ENCODE data around the gene WDR82. TPM values are rescaled to one million over a fixed set of nuclear protein-coding genes. Genes with fewer than 3 reads are reported as not detected.

The WDR82 gene, protein sequence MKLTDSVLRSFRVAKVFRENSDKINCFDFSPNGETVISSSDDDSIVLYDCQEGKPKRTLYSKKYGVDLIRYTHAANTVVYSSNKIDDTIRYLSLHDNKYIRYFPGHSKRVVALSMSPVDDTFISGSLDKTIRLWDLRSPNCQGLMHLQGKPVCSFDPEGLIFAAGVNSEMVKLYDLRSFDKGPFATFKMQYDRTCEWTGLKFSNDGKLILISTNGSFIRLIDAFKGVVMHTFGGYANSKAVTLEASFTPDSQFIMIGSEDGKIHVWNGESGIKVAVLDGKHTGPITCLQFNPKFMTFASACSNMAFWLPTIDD
- total RNA-seq = 70.0 and 78.8 TPM in 2 replicates

DNA sequence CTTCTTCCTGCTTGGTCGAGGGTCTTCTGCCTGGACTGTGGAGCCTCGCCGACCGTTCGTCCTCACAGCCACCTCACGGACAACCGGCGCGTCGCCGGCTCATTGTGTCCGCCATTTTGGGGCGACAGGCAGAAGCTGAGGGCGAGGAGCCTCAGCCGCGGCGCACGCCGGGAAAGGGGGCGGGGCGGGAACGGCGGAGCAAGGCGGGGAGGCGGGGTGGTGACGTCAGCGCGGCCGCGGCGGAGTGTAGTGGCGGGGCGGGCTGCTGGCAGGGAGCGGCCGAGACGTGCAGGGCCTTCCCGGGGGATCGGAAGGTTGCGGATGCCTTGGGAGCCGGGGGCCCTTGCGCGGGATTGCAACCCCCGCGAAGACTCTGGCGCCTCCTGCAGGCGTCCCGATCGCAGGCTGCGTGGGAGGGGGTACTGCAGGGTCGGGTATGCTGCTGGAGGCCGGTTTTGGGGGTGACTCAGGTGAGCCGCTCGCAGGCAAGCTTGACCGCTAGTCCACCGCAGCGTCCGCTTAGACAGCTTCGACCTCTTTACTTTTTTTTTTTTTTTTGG lies at the start of gene WDR82:
TSS of gene WDR82 (minus strand) at position 140 of the 560 bp plus-strand sequence. CDS start 288 bp downstream, outside the sequence.
- DNase-seq (ENCODE audit: low read depth in 2 of 2) = peak; percentile 95 to 96

DNA sequence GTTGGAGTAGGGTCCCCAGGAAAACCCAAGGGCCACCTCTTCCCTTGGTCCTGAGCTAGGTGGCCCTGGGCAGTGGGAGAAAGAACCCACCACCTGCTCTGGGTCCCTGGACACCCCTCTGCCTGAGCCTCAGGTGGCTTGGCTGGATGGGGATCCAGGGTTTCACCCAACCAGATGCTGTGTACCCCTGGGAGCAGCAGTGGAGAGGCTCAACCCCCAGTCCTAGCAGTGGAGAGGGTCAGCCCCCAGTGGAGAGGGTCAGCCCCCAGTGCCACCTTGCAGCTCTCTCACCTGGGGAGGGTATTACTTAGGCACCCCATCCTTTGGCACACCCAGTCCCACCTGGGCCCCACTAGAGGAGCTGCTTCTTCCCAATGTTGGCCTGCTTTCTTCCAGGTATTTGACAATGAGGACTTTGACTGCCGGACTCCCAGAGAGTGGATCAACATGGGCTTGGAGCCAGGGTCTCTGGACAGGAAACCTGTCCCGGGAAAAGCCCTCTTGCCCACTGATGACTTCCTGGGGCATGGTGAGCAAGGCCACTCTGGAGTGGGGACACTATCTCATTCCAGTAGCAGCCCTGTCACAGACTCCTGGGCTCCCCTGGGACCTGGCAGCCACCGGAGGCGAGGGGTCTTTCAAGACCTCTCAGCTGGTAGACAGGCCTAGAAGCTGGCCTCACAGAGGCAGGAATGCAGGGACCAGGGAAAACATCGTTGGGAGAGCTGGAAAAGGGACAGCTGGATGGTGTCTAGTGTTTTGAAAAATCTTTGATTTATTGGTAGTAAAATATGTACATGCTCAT lies 49.2 kb upstream of the WDR82 start:
- DNase-seq (ENCODE audit: low read depth in 2 of 2) = no peak

- no peak for DNase-seq (ENCODE audit: low read depth in 2 of 2)
These were observed 48.5 kb upstream of the WDR82 start for GRCh38 chr3:52326976-52327375.

GRCh38 chr3:52325686-52326085 lies 47.2 kb upstream of the WDR82 start:
- DNase-seq (ENCODE audit: low read depth in 2 of 2) = no peak

DNA sequence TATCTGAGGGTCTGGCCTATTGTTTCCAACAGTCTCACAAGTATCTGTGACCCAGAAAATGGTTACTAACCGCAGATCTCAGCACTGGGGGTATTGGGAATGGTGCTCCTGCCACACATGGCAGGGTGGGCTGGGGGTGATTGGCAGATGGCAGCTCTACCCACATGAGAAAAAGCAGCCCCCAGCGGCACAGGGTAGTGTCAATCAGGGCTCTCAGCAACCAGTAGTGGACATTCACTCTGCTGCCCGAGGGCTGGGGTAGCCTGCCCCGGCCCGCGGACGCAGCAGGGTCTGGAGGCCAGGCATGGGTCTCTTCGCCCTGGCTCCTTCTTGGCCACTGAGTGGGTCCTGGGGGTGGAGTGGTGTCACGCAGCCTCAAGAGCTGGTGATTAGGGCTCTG lies 46.2 kb upstream of the WDR82 start:
- no peak for DNase-seq (ENCODE audit: low read depth in 2 of 2)

GRCh38 chr3:52323526-52324295 lies 45.3 kb upstream of the WDR82 start:
- no peak for DNase-seq (ENCODE audit: low read depth in 2 of 2)

GRCh38 chr3:52322466-52322865 lies 44.0 kb upstream of the WDR82 start:
- no peak for DNase-seq (ENCODE audit: low read depth in 2 of 2)

DNA sequence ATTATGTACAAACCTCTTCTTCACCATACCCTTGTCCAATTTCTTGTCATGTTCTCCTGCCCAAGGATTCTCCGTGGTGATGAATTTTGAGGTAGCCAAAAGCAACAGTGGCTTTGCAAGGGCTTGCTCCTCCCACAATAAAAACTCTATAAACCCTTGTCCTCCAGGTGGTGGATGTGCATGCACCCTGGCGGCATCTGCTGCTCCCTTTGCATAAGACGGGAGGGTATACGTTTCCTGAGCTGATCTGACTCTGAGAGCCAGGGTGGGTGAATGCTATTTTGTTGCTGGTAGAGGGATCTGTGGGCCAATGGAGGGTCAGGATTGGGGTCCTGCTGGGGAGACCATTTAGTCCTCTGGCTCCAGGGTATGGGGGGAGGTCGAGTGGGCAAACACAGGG lies 43.0 kb upstream of the WDR82 start:
- no peak for DNase-seq (ENCODE audit: low read depth in 2 of 2)

DNA sequence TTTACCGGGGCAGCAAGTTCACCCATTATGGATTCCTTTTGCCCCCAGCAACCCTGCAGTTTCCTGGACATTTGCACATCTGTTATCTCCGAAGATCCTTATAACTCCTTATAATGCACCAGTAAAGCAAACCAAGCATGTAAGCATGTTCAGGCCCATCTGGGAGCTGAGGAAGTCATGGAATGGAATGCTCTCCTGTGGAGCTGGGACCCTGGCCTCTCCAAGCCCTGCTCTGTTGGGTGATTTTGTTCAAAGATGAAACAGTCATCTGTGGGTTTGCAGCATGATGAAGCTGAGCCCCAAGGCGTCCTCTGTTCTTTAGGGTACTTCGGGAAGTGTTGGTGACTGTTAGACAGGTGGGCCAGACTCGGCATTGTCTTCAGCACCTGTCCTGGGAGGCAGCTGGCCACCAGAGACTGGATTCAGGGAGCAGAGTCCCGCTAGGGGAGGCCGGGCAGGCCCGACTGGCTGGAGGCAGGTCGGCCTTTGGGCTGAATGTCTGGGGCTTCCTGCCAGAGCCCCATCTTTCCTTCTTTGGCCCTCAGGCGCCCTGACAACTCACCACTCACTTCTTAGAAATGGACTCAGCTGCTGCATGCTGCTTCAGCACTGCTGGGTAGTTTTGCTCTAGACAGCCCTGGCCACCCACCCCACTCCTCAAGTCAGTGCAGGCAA lies 41.6 kb upstream of the WDR82 start:
- DNase-seq (ENCODE audit: low read depth in 2 of 2) = no peak

- no peak for DNase-seq (ENCODE audit: low read depth in 2 of 2)
These were observed 39.9 kb upstream of the WDR82 start for GRCh38 chr3:52318186-52318816.

GRCh38 chr3:52317208-52318000 lies 39.0 kb upstream of the WDR82 start:
- DNase-seq (ENCODE audit: low read depth in 2 of 2) = peak; percentile 42 to 63

GRCh38 chr3:52315977-52316764 lies 37.7 kb upstream of the WDR82 start, which contains the start of gene DNAH1:
DNAH1 (plus strand) TSS chr3:52316319; CDS start chr3:52322443, 6,124 bp downstream.
- DNase-seq (ENCODE audit: low read depth in 2 of 2) = peak in 1 of 2 donors; percentile 16

- DNase-seq (ENCODE audit: low read depth in 2 of 2) = no peak
These were observed 36.6 kb upstream of the WDR82 start for GRCh38 chr3:52315006-52315405.

GRCh38 chr3:52314489-52314888 lies 36.0 kb upstream of the WDR82 start:
- DNase-seq (ENCODE audit: low read depth in 2 of 2) = peak in 1 of 2 donors; percentile 42

DNA sequence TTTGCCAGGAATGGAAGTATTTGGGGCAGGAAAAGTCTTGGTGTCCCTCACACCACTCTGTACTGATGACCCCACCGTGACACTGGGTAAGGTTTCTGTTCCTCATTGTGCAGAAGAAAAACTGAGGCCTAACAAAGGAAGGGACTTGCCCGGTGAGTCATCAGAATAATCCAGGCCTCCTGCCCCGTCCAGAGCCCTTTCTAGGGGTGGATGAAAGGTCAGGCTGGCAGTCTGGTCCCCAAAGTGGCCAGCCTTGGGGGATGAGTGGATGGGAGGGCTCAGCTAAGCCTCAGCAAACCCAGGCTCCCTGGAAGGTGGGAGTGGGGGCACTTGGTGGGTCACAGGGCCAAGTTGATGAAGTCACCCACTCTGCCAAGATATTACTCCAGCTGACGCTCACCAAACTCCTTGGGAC lies 35.3 kb upstream of the WDR82 start:
- peak; percentile 39 to 79 for DNase-seq (ENCODE audit: low read depth in 2 of 2)

DNA sequence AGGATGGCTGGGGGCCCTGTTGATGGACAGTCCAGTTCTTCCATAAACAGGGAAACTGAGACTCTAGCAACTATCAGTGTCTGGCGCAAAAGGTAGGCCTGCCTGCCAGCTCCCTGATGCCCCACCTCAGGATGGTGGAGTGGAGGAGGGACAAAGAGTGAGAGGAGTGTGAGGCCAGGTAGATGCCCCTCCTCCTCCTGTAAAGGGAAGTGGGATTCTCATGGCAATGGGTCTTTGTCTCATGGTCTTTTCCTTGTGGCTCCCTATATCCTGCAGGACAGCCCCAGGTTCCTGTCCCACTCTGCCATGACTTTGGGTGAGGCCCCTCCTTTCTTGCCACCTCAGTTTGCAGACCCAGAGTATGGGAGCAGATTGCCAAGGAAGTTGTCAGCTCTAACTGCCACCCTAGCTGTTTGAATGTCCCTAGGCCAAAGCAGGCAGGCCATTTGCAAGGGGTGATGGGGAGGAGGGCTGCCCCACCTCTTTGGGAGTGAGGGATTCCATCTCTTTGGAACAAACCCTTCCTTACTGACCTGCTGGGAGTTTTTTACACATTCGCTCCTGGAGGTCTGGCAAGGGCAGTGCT lies 34.8 kb upstream of the WDR82 start:
- no peak for DNase-seq (ENCODE audit: low read depth in 2 of 2)

GRCh38 chr3:52311576-52312119 lies 33.2 kb upstream of the WDR82 start:
- DNase-seq (ENCODE audit: low read depth in 2 of 2) = no peak

All from lung microvascular endothelial cell (primary cell).